ENCODE measurements around the gene SMIM23. TPM values are rescaled to one million over a fixed set of nuclear protein-coding genes. Genes with fewer than 3 reads are reported as not detected.

Gene SMIM23
- total and polyA plus RNA-seq, 8 donors = not detected

DNA sequence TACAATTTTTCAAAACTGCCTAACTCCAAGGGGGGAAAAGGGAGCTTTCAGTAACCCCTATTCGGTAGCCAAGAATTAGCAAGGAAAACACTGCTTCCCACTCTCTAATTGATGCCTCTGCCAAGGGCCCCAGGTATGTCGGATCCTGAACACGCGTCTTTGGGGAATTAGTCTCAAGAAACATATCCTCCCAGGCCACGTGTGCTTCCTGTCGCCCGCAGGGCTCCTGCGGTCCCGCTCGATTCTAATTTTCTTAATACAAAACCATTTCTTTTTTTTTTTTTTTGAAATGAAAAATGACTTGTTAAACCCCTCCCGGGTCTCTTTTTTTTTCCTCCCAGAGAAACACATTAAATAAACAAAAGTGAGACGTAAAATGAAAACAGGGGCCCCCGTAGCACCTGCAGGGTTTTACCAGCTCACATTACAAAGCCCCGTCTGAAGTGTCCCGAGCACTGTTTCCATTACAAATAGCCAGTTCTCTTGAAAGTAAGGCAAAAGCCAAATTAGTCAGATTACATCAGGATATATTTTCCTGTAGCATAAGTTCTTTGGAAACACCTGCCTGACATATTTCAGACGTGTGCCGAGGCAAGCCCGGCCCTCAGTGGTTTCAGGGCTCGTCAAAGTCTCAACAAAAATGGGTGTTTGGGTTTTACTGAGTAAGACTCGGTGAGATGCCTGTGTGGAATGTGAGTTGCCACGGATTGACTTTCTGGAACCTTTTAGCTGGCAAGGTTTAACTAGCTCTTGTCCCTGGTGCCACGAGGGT lies 21.5 kb downstream of the SMIM23 start:
- peak in 1 of 2 donors; percentile 52 for DNase-seq
- Histone ChIP-seq H3K4me1 (peaks cover 0 to 9% (median 4%) of the 10 kb centered on the region in 4 donors), H3K4me3 (no peak overlapping the region), H3K27ac (no peak overlapping the region), H3K36me3 (no peaks in the 10 kb centered on the region), H3K27me3 (peaks cover 3 to 33% (median 12%) of the 10 kb centered on the region in 3 donors), H3K9me3 (peaks cover 4 to 22% (median 19%) of the 10 kb centered on the region in 4 donors)
- WGBS, 5 donors = 6 to 13% (median 9%) methylated on average over 22 of the region's 22 CpGs
- intact Hi-C loops (cut with DNase I; ENCODE audit: low total_unique reads) = no loop called here
- TF ChIP-seq EP300 (IDR thresholded peaks at IDR 0.05) = no peak
- TF ChIP-seq CTCF (IDR thresholded peaks at IDR 0.05) = no peak
- no peak for TF ChIP-seq POLR2AphosphoS5 (IDR thresholded peaks at IDR 0.05)
- no peak for TF ChIP-seq POLR2A (IDR thresholded peaks at IDR 0.05)

- no peak overlapping the region for H3K4me3 ChIP-seq
- H3K9me3 ChIP-seq = peaks cover 4 to 27% (median 19%) of the 10 kb centered on the region in 4 donors
- H3K27ac ChIP-seq = no peak overlapping the region
- intact Hi-C loops (cut with DNase I; ENCODE audit: low total_unique reads) = no loop called here
- H3K4me1 ChIP-seq = peaks cover 0 to 9% (median 4%) of the 10 kb centered on the region in 4 donors
- TF ChIP-seq POLR2A (IDR thresholded peaks at IDR 0.05) = no peak
- TF ChIP-seq POLR2AphosphoS5 (IDR thresholded peaks at IDR 0.05) = no peak
- TF ChIP-seq CTCF (IDR thresholded peaks at IDR 0.05) = no peak
- no peak for TF ChIP-seq EP300 (IDR thresholded peaks at IDR 0.05)
- WGBS, 5 donors = 86 to 94% (median 89%) methylated on average over 4 of the region's 4 CpGs
- no peak for DNase-seq
- no peaks in the 10 kb centered on the region for H3K36me3 ChIP-seq
- H3K27me3 ChIP-seq = peaks cover 3 to 33% (median 12%) of the 10 kb centered on the region in 3 donors
Observed at GRCh38 chr5:171808453-171808852, 22.8 kb downstream of the SMIM23 start.

GRCh38 chr5:171808951-171809350 lies 23.3 kb downstream of the SMIM23 start:
- intact Hi-C loops (cut with DNase I; ENCODE audit: low total_unique reads) = no loop called here
- no peak overlapping the region for H3K4me3 ChIP-seq
- no peak overlapping the region for H3K27ac ChIP-seq
- peaks cover 0 to 9% (median 4%) of the 10 kb centered on the region in 4 donors for H3K4me1 ChIP-seq
- H3K36me3 ChIP-seq = no peaks in the 10 kb centered on the region
- no peak for TF ChIP-seq EP300 (IDR thresholded peaks at IDR 0.05)
- no peak for TF ChIP-seq CTCF (IDR thresholded peaks at IDR 0.05)
- no peak for TF ChIP-seq POLR2AphosphoS5 (IDR thresholded peaks at IDR 0.05)
- TF ChIP-seq POLR2A (IDR thresholded peaks at IDR 0.05) = no peak
- DNase-seq = no peak
- H3K9me3 ChIP-seq = peaks cover 4 to 27% (median 19%) of the 10 kb centered on the region in 4 donors
- H3K27me3 ChIP-seq = peaks cover 3 to 33% (median 12%) of the 10 kb centered on the region in 3 donors

GRCh38 chr5:171810227-171810626 lies 24.6 kb downstream of the SMIM23 start:
- no peak for DNase-seq
- intact Hi-C loops (cut with DNase I; ENCODE audit: low total_unique reads) = no loop called here
- peaks cover 3 to 30% (median 12%) of the 10 kb centered on the region in 3 donors for H3K27me3 ChIP-seq
- no peaks in the 10 kb centered on the region for H3K36me3 ChIP-seq
- no peak overlapping the region for H3K4me3 ChIP-seq
- H3K4me1 ChIP-seq = peaks cover 0 to 9% (median 4%) of the 10 kb centered on the region in 4 donors
- H3K9me3 ChIP-seq = peaks cover 4 to 27% (median 19%) of the 10 kb centered on the region in 4 donors
- WGBS, 5 donors = 71 to 81% (median 80%) methylated on average over 11 of the region's 11 CpGs
- TF ChIP-seq CTCF (IDR thresholded peaks at IDR 0.05) (no peak), POLR2A (IDR thresholded peaks at IDR 0.05) (no peak), EP300 (IDR thresholded peaks at IDR 0.05) (no peak), POLR2AphosphoS5 (IDR thresholded peaks at IDR 0.05) (no peak)
- H3K27ac ChIP-seq = no peak overlapping the region

Measured in stomach (tissue), 9 donors.